Measurements from ENCODE around the gene PPP1R9B. TPM values are rescaled to one million over a fixed set of nuclear protein-coding genes. Genes with fewer than 3 reads are reported as not detected.

The PPP1R9B gene
- total RNA-seq, 4 donors from 2014 or later, result 28.4 to 54.9 (median 36.9) TPM

- no peaks in the 10 kb centered on the region for H3K27me3 ChIP-seq
- H3K4me1 ChIP-seq, result peaks cover 0 to 50% (median 33%) of the 10 kb centered on the region in 4 donors
- peaks cover 0 to 81% (median 39%) of the 10 kb centered on the region in 3 donors for H3K36me3 ChIP-seq
- H3K27ac ChIP-seq, result no peak overlapping the region
- DNase-seq (ENCODE audit: low spot score in 2 of 2), result no peak
- no peak overlapping the region for H3K4me3 ChIP-seq
- WGBS, 2 donors, result 68 to 71% methylated on average over 8 of the region's 8 CpGs
- H3K9me3 ChIP-seq, result no peaks in the 10 kb centered on the region
- TF ChIP-seq POLR2A (IDR thresholded peaks at IDR 0.05) (no peak), EP300 (IDR thresholded peaks at IDR 0.05) (no peak)
These were observed 8.7 kb downstream of the PPP1R9B start for GRCh38 chr17:50141745-50142110.

DNA sequence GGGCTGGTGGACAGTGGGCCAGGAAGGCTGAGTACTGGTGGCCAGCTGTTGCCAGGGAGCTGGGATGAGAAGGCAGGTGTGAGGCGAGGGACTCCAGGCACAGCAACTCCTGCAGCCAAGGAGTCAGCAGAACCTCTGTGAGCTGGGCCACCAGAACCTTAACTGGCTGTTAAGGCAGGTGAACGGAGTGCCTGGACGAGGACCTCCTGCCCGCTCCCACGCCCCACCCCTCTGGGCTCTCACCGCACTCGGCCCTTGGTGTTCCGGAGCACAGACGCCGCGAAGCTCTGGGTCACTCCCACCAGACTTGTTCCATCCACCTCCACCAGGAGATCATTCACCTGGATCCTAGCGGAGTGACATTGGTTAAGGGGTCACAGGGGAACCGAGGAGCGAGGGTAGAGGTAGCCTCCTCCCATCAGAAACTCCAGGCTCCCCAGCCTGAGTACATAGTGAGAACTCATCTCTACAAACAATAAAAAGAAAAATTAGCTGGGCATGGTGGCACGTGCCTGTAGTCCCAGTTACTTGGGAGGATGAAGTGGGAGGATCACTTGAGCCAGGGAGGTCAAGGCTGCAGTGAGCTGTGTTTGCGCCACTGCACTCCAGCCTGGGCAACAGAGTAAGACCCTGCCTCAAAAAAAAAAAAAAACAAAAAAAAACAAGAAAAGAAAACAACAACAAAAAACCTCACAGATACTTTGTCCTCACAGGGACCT is 9.3 kb downstream of the PPP1R9B start:
- no peak overlapping the region for H3K4me3 ChIP-seq
- TF ChIP-seq, protein P1, sequence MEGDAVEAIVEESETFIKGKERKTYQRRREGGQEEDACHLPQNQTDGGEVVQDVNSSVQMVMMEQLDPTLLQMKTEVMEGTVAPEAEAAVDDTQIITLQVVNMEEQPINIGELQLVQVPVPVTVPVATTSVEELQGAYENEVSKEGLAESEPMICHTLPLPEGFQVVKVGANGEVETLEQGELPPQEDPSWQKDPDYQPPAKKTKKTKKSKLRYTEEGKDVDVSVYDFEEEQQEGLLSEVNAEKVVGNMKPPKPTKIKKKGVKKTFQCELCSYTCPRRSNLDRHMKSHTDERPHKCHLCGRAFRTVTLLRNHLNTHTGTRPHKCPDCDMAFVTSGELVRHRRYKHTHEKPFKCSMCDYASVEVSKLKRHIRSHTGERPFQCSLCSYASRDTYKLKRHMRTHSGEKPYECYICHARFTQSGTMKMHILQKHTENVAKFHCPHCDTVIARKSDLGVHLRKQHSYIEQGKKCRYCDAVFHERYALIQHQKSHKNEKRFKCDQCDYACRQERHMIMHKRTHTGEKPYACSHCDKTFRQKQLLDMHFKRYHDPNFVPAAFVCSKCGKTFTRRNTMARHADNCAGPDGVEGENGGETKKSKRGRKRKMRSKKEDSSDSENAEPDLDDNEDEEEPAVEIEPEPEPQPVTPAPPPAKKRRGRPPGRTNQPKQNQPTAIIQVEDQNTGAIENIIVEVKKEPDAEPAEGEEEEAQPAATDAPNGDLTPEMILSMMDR (IDR thresholded peaks at IDR 0.05), result no peak
- TF ChIP-seq POLR2A (IDR thresholded peaks at IDR 0.05) (no peak), EP300 (IDR thresholded peaks at IDR 0.05) (no peak)
- H3K9me3 ChIP-seq, result no peaks in the 10 kb centered on the region
- peaks cover 0 to 45% (median 28%) of the 10 kb centered on the region in 4 donors for H3K4me1 ChIP-seq
- 91 to 93% methylated on average over 16 of the region's 16 CpGs for WGBS, 2 donors
- no peaks in the 10 kb centered on the region for H3K27me3 ChIP-seq
- DNase-seq (ENCODE audit: low spot score in 2 of 2), result no peak
- H3K27ac ChIP-seq, result no peak overlapping the region
- peaks cover 0 to 86% (median 39%) of the 10 kb centered on the region in 3 donors for H3K36me3 ChIP-seq

DNA sequence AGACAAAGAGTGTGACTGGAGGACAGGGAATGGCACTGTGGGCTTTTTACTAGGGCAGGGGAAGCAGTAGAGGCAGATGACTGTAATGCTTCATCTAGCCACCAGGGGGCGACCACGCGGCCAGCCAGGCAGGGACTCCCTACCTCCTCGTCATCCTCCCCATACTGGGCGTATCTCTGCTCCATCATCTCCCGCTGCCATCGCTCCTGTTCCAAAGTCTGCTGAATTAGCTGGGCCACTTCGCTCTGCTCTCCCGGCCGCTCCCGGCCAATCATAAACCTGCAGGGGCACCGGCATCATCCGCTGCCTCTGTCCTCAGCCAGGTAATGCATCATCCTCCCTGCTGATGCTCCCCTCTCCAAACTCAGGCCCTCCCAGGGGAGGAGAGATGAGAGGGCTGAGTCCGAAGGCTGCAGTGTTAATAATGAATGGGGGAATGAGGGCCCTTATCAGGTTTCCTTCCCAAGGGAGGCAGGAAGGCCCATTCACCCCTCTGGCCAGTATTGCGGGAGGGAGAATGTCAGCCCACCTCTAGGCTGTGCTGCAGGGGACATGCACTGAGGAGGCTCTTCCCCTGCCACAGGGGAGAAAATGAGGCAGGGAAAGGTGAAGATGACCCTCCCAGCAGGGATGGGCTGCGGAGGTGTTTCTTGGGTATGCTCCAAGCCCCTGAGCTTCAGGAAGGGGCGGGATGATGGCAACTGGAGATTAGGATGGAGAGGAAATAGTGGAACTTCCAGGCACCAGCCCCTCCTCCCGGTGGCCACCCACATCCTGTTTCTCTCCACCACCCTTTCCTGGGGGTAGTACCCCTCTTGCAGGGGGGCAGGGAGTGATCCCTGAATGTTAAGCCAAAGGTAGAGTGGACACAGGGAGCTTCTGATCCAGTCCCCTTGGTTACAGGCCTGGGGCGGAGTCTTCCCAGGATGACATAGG is 10.3 kb downstream of the PPP1R9B start:
- peak in 1 of 2 donors; percentile 80 for DNase-seq (ENCODE audit: low spot score in 2 of 2)
- Histone ChIP-seq H3K36me3 (peaks cover 0 to 96% (median 45%) of the 10 kb centered on the region in 3 donors), H3K4me1 (peaks cover 0 to 35% (median 18%) of the 10 kb centered on the region in 4 donors), H3K4me3 (no peak overlapping the region), H3K27ac (no peak overlapping the region), H3K9me3 (no peaks in the 10 kb centered on the region), H3K27me3 (no peaks in the 10 kb centered on the region)
- TF ChIP-seq, protein P1 (IDR thresholded peaks at IDR 0.05), result peak; percentile 86 to 95 (median 92)
- TF ChIP-seq POLR2A (IDR thresholded peaks at IDR 0.05), result no peak
- 44 to 48% methylated on average over 19 of the region's 19 CpGs for WGBS, 2 donors

DNA sequence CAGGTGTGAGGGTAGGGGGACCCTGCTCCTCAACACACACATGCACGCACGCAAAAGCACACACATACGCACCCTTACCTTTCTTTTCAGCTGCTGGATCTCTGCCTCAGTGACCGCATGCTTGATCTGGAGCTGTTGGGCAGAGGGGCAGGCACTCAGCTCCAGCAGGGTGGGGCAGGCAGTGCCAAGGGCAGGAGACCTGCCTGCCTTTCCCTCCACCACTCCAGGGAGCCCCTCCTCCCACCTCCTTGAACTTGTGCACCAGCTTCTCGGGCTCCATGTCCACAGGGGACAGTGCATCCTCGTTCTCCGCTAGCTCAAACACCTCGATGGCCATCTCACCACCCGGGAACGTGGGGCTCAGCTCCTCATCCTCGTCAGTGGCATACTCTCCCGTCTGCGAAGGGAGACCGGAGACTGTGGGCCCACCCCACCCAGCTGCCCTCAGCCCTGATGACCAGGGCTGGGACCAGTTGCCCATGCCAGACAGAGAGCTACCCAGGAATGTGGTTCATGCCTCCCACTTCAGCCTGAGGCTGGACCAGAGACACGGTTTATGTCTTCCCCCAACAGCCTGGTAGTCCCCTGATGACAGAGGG is 11.2 kb downstream of the PPP1R9B start:
- Histone ChIP-seq H3K4me3 (no peak overlapping the region), H3K36me3 (peaks cover 0 to 98% (median 45%) of the 10 kb centered on the region in 3 donors), H3K27ac (no peak overlapping the region), H3K4me1 (peaks cover 0 to 26% (median 11%) of the 10 kb centered on the region in 4 donors), H3K27me3 (no peaks in the 10 kb centered on the region), H3K9me3 (no peaks in the 10 kb centered on the region)
- WGBS, 2 donors, result 88 to 91% methylated on average over 4 to 15 of the region's 15 CpGs
- no peak for TF ChIP-seq EP300 (IDR thresholded peaks at IDR 0.05)
- TF ChIP-seq, protein P1 (IDR thresholded peaks at IDR 0.05), result no peak
- no peak for DNase-seq (ENCODE audit: low spot score in 2 of 2)

- 84 to 93% methylated on average over 4 of the region's 4 CpGs for WGBS, 2 donors
- H3K9me3 ChIP-seq, result no peaks in the 10 kb centered on the region
- H3K27me3 ChIP-seq, result no peaks in the 10 kb centered on the region
- H3K27ac ChIP-seq, result no peak overlapping the region
- no peak for DNase-seq (ENCODE audit: low spot score in 2 of 2)
- H3K36me3 ChIP-seq, result peaks cover 0 to 79% (median 43%) of the 10 kb centered on the region in 3 donors
- no peak overlapping the region for H3K4me3 ChIP-seq
- peaks cover 0 to 29% (median 11%) of the 10 kb centered on the region in 4 donors for H3K4me1 ChIP-seq
- TF ChIP-seq POLR2A (IDR thresholded peaks at IDR 0.05) (no peak), EP300 (IDR thresholded peaks at IDR 0.05) (no peak)
- TF ChIP-seq, protein P1 (IDR thresholded peaks at IDR 0.05), result no peak
These were observed 13.4 kb downstream of the PPP1R9B start for GRCh38 chr17:50137042-50137441.

All from tibial nerve (tissue), 4 donors.